ENCODE data around the gene SFT2D2. TPM values are rescaled to one million over a fixed set of nuclear protein-coding genes. Genes with fewer than 3 reads are reported as not detected.

The SFT2D2 gene
- total RNA-seq, 1 experiment from 2014 or later = 32.1 TPM

GRCh38 chr1:168243198-168243597, 17.4 kb downstream of the SFT2D2 start:
- H2BK15ac ChIP-seq (ENCODE audit: low read depth, low read length) = no peak overlapping the region
- no peak overlapping the region for H3K27ac ChIP-seq (ENCODE audit: insufficient read length, low read depth, low read length)
- no peak overlapping the region for H3K4me2 ChIP-seq (ENCODE audit: insufficient read depth, insufficient read length, low read length)
- no peaks in the 10 kb centered on the region for H3K79me1 ChIP-seq (ENCODE audit: insufficient read depth, low read depth, low read length, poor library complexity, severe bottlenecking)
- DNase-seq = no peak
- no peak overlapping the region for H3K9ac ChIP-seq (ENCODE audit: extremely low read depth, insufficient read length, low read length)
- H3K14ac ChIP-seq (ENCODE audit: insufficient read depth, low read length) = no peak overlapping the region
- Mint-ChIP-seq H3K27ac (no peak overlapping the region), H3K9me3 (no peaks in the 10 kb centered on the region), H3K27me3 (ENCODE audit: low read depth) (no peaks in the 10 kb centered on the region), H3K4me3 (no peak overlapping the region), H3K36me3 (ENCODE audit: insufficient read depth in 1 of 3, low read depth in 3 of 3) (peaks cover 18 to 76% (median 64%) of the 10 kb centered on the region in 3 experiments), H3K4me1 (peaks cover 9 to 10% of the 10 kb centered on the region in 2 experiments)
- H4K20me1 ChIP-seq (ENCODE audit: control insufficient read depth, insufficient read depth, insufficient read length) = no peaks in the 10 kb centered on the region
- no peak overlapping the region for H4K91ac ChIP-seq (ENCODE audit: insufficient read length, low read depth, low read length)
- TF ChIP-seq CTCF (conservative IDR thresholded peaks at IDR 0.05) = no peak
- no peak overlapping the region for H2BK5ac ChIP-seq (ENCODE audit: insufficient read length, low read length)
- no peak overlapping the region for H2BK12ac ChIP-seq (ENCODE audit: insufficient read length, low read depth, low read length)
- no peak overlapping the region for H3K18ac ChIP-seq (ENCODE audit: insufficient read length, low read depth, low read length)
- no peak overlapping the region for H3K4ac ChIP-seq (ENCODE audit: low read depth, low read length)
- H3K56ac ChIP-seq (ENCODE audit: insufficient read length, low read depth, low read length) = no peak overlapping the region
- H4K8ac ChIP-seq (replicated peaks; ENCODE audit: insufficient read length, low read depth, low read length) = no peak overlapping the region
- no peaks in the 10 kb centered on the region for H3K23me2 ChIP-seq (ENCODE audit: insufficient read length, low read depth, low read length, poor library complexity, severe bottlenecking)
- no peaks in the 10 kb centered on the region for H3K27me3 ChIP-seq (ENCODE audit: insufficient read depth, low read length)
- no peak overlapping the region for H3K23ac ChIP-seq (ENCODE audit: insufficient read length, low read depth, low read length)
- H3K9me3 ChIP-seq (ENCODE audit: control insufficient read depth, low read depth, low read length) = no peaks in the 10 kb centered on the region
- H3T11ph ChIP-seq (ENCODE audit: low read length) = no peak overlapping the region
- H2BK120ac ChIP-seq (ENCODE audit: low read depth, low read length, poor library complexity, severe bottlenecking) = no peak overlapping the region
- no peak overlapping the region for H2AFZ ChIP-seq (ENCODE audit: low read length)
- no peak overlapping the region for H4K5ac ChIP-seq (ENCODE audit: insufficient read length, low read depth, low read length)
- no CpG with 5 or more reads among the region's 2 CpGs for WGBS (ENCODE audit: extremely low coverage, insufficient read length, low lambda C conversion rate)
- H3K4me1 ChIP-seq (ENCODE audit: insufficient read depth, low read length) = no peaks in the 10 kb centered on the region
- no peaks in the 10 kb centered on the region for H3K79me2 ChIP-seq (ENCODE audit: insufficient read depth, low read length)
- H2AK5ac ChIP-seq (ENCODE audit: insufficient read length, low read length) = no peak overlapping the region
- no peak overlapping the region for H2BK20ac ChIP-seq (ENCODE audit: low read depth, low read length, poor library complexity, severe bottlenecking)

Data from H9 (cell line).